OCI-LY7 (cell line): ENCODE data around the gene SP100.

Source experiments
- EZH2phosphoT487 ChIP-seq: fragments of 200-600 bp; sonication (generic); IDR thresholded peaks from 2 replicates; pipeline ENCODE4 v1.6.1; 2018; ENCODE audit warnings: low read depth, borderline replicate concordance, mild to moderate bottlenecking, mixed run types, antibody characterized with exemption, low read length, moderate library complexity, mixed read lengths
- TF ChIP-seq, protein P1 (sequence below): fragments of 200-600 bp; sonication (generic); conservative IDR thresholded peaks from 2 replicates; pipeline ENCODE4 v1.5.1; 2014; ENCODE audit warnings: mild to moderate bottlenecking, antibody characterized with exemption, low read length, moderate library complexity, mixed read lengths

DNA sequence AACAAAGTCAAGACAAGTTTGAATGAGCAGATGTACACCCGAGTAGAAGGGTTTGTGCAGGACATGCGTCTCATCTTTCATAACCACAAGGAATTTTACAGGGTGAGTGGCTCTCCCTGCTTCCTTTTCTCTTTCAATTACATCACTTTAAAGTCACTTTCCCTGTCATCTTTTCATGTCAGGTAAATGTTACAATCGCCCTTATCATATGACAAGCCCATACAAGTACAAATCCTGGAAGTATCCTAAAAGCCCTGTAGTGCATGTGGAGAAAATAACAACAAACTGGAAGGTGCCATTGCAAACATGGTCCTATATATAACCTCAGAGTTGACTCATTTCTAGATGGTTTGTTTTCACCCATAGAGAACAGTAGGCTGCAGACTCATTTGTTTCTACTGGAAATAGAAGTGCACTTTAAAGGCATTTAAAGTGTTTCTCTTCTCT lies 126.0 kb downstream of the SP100 start:
- TF ChIP-seq, protein P1, sequence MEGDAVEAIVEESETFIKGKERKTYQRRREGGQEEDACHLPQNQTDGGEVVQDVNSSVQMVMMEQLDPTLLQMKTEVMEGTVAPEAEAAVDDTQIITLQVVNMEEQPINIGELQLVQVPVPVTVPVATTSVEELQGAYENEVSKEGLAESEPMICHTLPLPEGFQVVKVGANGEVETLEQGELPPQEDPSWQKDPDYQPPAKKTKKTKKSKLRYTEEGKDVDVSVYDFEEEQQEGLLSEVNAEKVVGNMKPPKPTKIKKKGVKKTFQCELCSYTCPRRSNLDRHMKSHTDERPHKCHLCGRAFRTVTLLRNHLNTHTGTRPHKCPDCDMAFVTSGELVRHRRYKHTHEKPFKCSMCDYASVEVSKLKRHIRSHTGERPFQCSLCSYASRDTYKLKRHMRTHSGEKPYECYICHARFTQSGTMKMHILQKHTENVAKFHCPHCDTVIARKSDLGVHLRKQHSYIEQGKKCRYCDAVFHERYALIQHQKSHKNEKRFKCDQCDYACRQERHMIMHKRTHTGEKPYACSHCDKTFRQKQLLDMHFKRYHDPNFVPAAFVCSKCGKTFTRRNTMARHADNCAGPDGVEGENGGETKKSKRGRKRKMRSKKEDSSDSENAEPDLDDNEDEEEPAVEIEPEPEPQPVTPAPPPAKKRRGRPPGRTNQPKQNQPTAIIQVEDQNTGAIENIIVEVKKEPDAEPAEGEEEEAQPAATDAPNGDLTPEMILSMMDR, result no peak
- TF ChIP-seq EZH2phosphoT487, result no peak
